ENCODE measurements around the gene SPINDOC. TPM values are rescaled to one million over a fixed set of nuclear protein-coding genes. Genes with fewer than 3 reads are reported as not detected.

The SPINDOC gene
- total and polyA plus RNA-seq, 9 donors: 5.4 to 22.7 (median 15.8) TPM

GRCh38 chr11:63837027-63837688, 23.9 kb downstream of the SPINDOC start:
- intact Hi-C loops (cut with DNase I): loop anchor here (2.0 to 10.0 kb wide), 7 partner anchors 68 to 318 kb away; partner anchors contain the start of gene ZFTA (in 1 of the 4)
- Histone ChIP-seq H3K9me3 (no peaks in the 10 kb centered on the region), H3K4me1 (ENCODE audit: insufficient read depth) (peaks cover 11% of the 10 kb centered on the region), H3K27me3 (no peaks in the 10 kb centered on the region), H3K27ac (no peak overlapping the region), H3K36me3 (no peaks in the 10 kb centered on the region), H3K4me3 (no peak overlapping the region)
- 13 to 15% (median 14%) methylated on average over 5 of the region's 5 CpGs for WGBS, 3 donors
- no peak for TF ChIP-seq POLR2A (IDR thresholded peaks at IDR 0.05)
- peak; percentile 65 to 90 (median 89) for TF ChIP-seq CTCF (IDR thresholded peaks at IDR 0.05)
- TF ChIP-seq EP300 (IDR thresholded peaks at IDR 0.05): no peak
- DNase-seq: peak; percentile 71 to 87 (median 81)

GRCh38 chr11:63837739-63838138, 24.5 kb downstream of the SPINDOC start:
- peak overlapping the region in 1 of 2 donors; percentile 84 for H3K27ac ChIP-seq
- no peak overlapping the region for H3K4me3 ChIP-seq
- TF ChIP-seq POLR2A (IDR thresholded peaks at IDR 0.05) (no peak), EP300 (IDR thresholded peaks at IDR 0.05) (no peak), CTCF (IDR thresholded peaks at IDR 0.05) (no peak)
- H3K4me1 ChIP-seq (ENCODE audit: insufficient read depth): peaks cover 11% of the 10 kb centered on the region
- intact Hi-C loops (cut with DNase I): loop anchor here (2.0 to 10.0 kb wide), 8 partner anchors 69 to 317 kb away; partner anchors contain the start of gene ZFTA (in 1 of the 4)
- no peaks in the 10 kb centered on the region for H3K9me3 ChIP-seq
- peak in 2 of 5 donors; percentile 27 to 37 for DNase-seq
- 44 to 56% (median 47%) methylated on average over 5 of the region's 5 CpGs for WGBS, 3 donors
- H3K27me3 ChIP-seq: no peaks in the 10 kb centered on the region
- H3K36me3 ChIP-seq: no peaks in the 10 kb centered on the region

GRCh38 chr11:63838150-63838677, 25.0 kb downstream of the SPINDOC start:
- H3K27me3 ChIP-seq: no peaks in the 10 kb centered on the region
- H3K4me1 ChIP-seq (ENCODE audit: insufficient read depth): peaks cover 11% of the 10 kb centered on the region
- peak overlapping the region; percentile 18 to 84 for H3K27ac ChIP-seq
- 30 to 36% (median 30%) methylated on average over 18 of the region's 18 CpGs for WGBS, 3 donors
- peak overlapping the region; percentile 3 for H3K4me3 ChIP-seq
- TF ChIP-seq POLR2A (IDR thresholded peaks at IDR 0.05) (no peak), EP300 (IDR thresholded peaks at IDR 0.05) (peak; percentile 7), CTCF (IDR thresholded peaks at IDR 0.05) (no peak)
- peak in 4 of 5 donors; percentile 30 to 61 (median 56) for DNase-seq
- intact Hi-C loops (cut with DNase I): loop anchor here (2.0 to 10.0 kb wide), 4 partner anchors 105 to 317 kb away; no protein-coding TSS in a partner anchor
- no peaks in the 10 kb centered on the region for H3K9me3 ChIP-seq
- no peaks in the 10 kb centered on the region for H3K36me3 ChIP-seq

- no peaks in the 10 kb centered on the region for H3K9me3 ChIP-seq
- 0 to 1% (median 0%) methylated on average over 67 to 100 of the region's 100 CpGs for whole genome bisulfite sequencing, 3 donors
These were observed 25.6 kb downstream of the SPINDOC start, which contains the start of gene MARK2 for GRCh38 chr11:63838678-63839507. Gene MARK2 (plus strand): TSS chr11:63839110. CDS start chr11:63839507, 397 bp downstream.

More at GRCh38 chr11:63838678-63839507, 25.6 kb downstream of the SPINDOC start, which contains the start of gene MARK2:
- Histone ChIP-seq H3K4me3 (peak within 1 kb of the TSS; percentile 80), H3K4me1 (ENCODE audit: insufficient read depth) (peaks cover 11% of the 10 kb centered on the region), H3K27me3 (no peaks in the 10 kb centered on the region), H3K36me3 (no peaks in the 10 kb centered on the region), H3K27ac (peak within 1 kb of the TSS; percentile 84 to 93)
- no peak for TF ChIP-seq EP300 (IDR thresholded peaks at IDR 0.05)
- peak in 1 of 3 donors; percentile 17 for TF ChIP-seq CTCF (IDR thresholded peaks at IDR 0.05)
- TF ChIP-seq POLR2A (IDR thresholded peaks at IDR 0.05): peak; percentile 73
- intact Hi-C loops (cut with DNase I): loop anchor here (2.0 to 10.0 kb wide), 4 partner anchors 104 to 316 kb away; no protein-coding TSS in a partner anchor
- DNase-seq: peak; percentile 99 to 100 (median 100)
